HCT116 (cell line): Measurements from ENCODE around the gene TRIP10. TPM values are rescaled to one million over a fixed set of nuclear protein-coding genes. Genes with fewer than 3 reads are reported as not detected.
A peak's percentile ranks its signal among the peaks of the same experiment; 100 is the strongest.
"Not testable (repeated sequence)": the region's sequence is repeated elsewhere in the genome, so short reads cannot be mapped to it uniquely, and the experiment has no call there.

Experiments
- ATAC-seq: fragments of 200-7000 bp; cut with Tn5 transposase; 2 replicates; pipeline ENCODE4 v1.9.1; 2020; ENCODE audit warnings: mild to moderate bottlenecking, moderate library complexity
- BruUV-seq: library from RNA; stranded (reverse); fragments of 400-500 nt; replicated peaks from 2 replicates; lab custom pipeline; 2021; lab: Mats Ljungman, UMichigan
- CTCF ChIA-PET: fragments of 300-600 bp; sonication (Branson Sonifier 250); formaldehyde crosslinking; loops from one replicate; lab custom pipeline; 2021; ENCODE audit warnings: antibody characterized with exemption; lab: Charles Lee
- POLR2A ChIA-PET: fragments of 300-600, 350-600 bp; sonication (Branson Sonifier 250); formaldehyde crosslinking; loops from one replicate; lab custom pipeline; 2021; ENCODE audit warnings: antibody characterized with exemption; lab: Charles Lee
- RAD21 ChIA-PET, 2 experiments: fragments of 300-600 bp; sonication (Branson Sonifier 250); formaldehyde crosslinking; loops; one replicate each; lab custom pipeline; 2023; ENCODE audit warnings: low total read pairs in 2 of 2; ENCODE audit not compliant: uncharacterized antibody in 2 of 2, unreplicated experiment in 2 of 2, low non-redundant PET in 1 of 2; lab: Charles Lee
- DNase-seq: peaks from one replicate; pipeline ENCODE4 v3.0.0-alpha.2; 2010; ENCODE audit warnings: low read depth, low spot score
- H2AFZ ChIP-seq: fragments of 200-600 bp; shearing (Covaris generic), sonication (generic); 2 replicates; pipeline ENCODE4 v1.6.1; 2017; ENCODE audit warnings: low read depth, mixed run types, mixed read lengths, antibody characterized with exemption, low read length; ENCODE audit not compliant: poor library complexity, severe bottlenecking
- H3K27ac ChIP-seq: 2 replicates; pipeline ENCODE4 v1.5.1; 2012; ENCODE audit warnings: low read depth, low read length
- H3K27me3 ChIP-seq: fragments of 200-600 bp; sonication (generic); 2 replicates; pipeline ENCODE4 v1.6.1; 2016; ENCODE audit warnings: mixed run types, low read length, mixed read lengths; ENCODE audit not compliant: insufficient read depth
- H3K36me3 ChIP-seq, 2 experiments: fragments of 200-500 bp in 1 of 2; fragments of 200-600 bp in 1 of 2; sonication (Bioruptor generic) in 1 of 2; sonication (generic) in 1 of 2; 2 replicates each; pipeline versions ENCODE4 v1.5.1 to v1.6.1; 2014 to 2016; ENCODE audit warnings: low read length in 2 of 2, inconsistent platforms in 1 of 2, mixed read lengths in 1 of 2, mixed run types in 1 of 2; ENCODE audit not compliant: insufficient read depth in 2 of 2, control insufficient read depth in 1 of 2
- H3K4me1 ChIP-seq, 2 experiments: fragments of 200-600 bp in 1 of 2; sonication (generic) in 1 of 2; 2 replicates each; pipeline versions ENCODE4 v1.5.1 to v1.6.1; 2012 to 2017; ENCODE audit warnings: low read length in 2 of 2, inconsistent platforms in 1 of 2, mild to moderate bottlenecking in 1 of 2, mixed read lengths in 1 of 2, mixed run types in 1 of 2, moderate library complexity in 1 of 2; ENCODE audit not compliant: insufficient read depth in 2 of 2, control insufficient read depth in 1 of 2
- H3K4me2 ChIP-seq: fragments of 200-600 bp; sonication (generic); 2 replicates; pipeline ENCODE4 v1.6.1; 2017; ENCODE audit warnings: mixed run types, low read length, mixed read lengths
- H3K4me3 ChIP-seq, 2 experiments: fragments of 200-600 bp in 1 of 2; sonication (generic) in 1 of 2; replicated peaks in 1 of 2; 2 replicates each; pipeline ENCODE4 v1.5.1; 2011 to 2016; ENCODE audit warnings: low read length in 2 of 2, control low read depth in 1 of 2, low read depth in 1 of 2, mild to moderate bottlenecking in 1 of 2, mixed read lengths in 1 of 2, mixed run types in 1 of 2
- H3K79me2 ChIP-seq: fragments of 200-600 bp; sonication (generic); 2 replicates; pipeline ENCODE4 v1.6.1; 2017; ENCODE audit warnings: mild to moderate bottlenecking, mixed run types, low read length, moderate library complexity, mixed read lengths; ENCODE audit not compliant: insufficient read depth
- H3K9ac ChIP-seq: fragments of 200-600 bp; sonication (generic); 2 replicates; pipeline ENCODE4 v1.6.1; 2016; ENCODE audit warnings: low read length, mixed read lengths
- H3K9me2 ChIP-seq: fragments of 200-600 bp; sonication (generic), shearing (Covaris generic); 2 replicates; pipeline ENCODE4 v1.6.1; 2017; ENCODE audit warnings: mixed run types, mild to moderate bottlenecking, moderate library complexity; ENCODE audit not compliant: insufficient read depth
- H3K9me3 ChIP-seq, 2 experiments: fragments of 200-500 bp in 1 of 2; fragments of 200-600 bp in 1 of 2; sonication (Bioruptor generic) in 1 of 2; sonication (generic) in 1 of 2; 2 replicates each; pipeline ENCODE4 v1.6.1; 2014 to 2017; ENCODE audit warnings: low read length in 2 of 2, mixed read lengths in 2 of 2, inconsistent platforms in 1 of 2, low read depth in 1 of 2, mild to moderate bottlenecking in 1 of 2, mixed run types in 1 of 2, moderate library complexity in 1 of 2; ENCODE audit not compliant: control insufficient read depth in 1 of 2, insufficient read depth in 1 of 2
- H4K20me1 ChIP-seq: fragments of 200-600 bp; sonication (generic), shearing (Covaris generic); 2 replicates; pipeline ENCODE4 v1.6.1; 2017; ENCODE audit warnings: mixed run types, mild to moderate bottlenecking, moderate library complexity; ENCODE audit not compliant: insufficient read depth
- SP1 ChIP-seq: IDR thresholded peaks from 2 replicates; pipeline ENCODE4 v1.6.1; 2012; ENCODE audit warnings: low read depth
- ZFX ChIP-seq: fragments of 450-650 bp; IDR thresholded peaks from 2 replicates; pipeline ENCODE4 v1.6.1; 2017
- intact Hi-C: fragments of 100-400 bp; cut with micrococcal nuclease; formaldehyde crosslinking; loops from 2 replicates; pipeline ENCODE4 v1.10.0; 2022
- total RNA-seq: library from RNA; stranded (reverse); gene quantifications from one replicate; pipeline ENCODE4 v1.2.1, GENCODE V29; 2021; ENCODE audit not compliant: unreplicated experiment

TRIP10 gene
- total RNA-seq, 1 experiment from 2014 or later = 111 TPM

DNA sequence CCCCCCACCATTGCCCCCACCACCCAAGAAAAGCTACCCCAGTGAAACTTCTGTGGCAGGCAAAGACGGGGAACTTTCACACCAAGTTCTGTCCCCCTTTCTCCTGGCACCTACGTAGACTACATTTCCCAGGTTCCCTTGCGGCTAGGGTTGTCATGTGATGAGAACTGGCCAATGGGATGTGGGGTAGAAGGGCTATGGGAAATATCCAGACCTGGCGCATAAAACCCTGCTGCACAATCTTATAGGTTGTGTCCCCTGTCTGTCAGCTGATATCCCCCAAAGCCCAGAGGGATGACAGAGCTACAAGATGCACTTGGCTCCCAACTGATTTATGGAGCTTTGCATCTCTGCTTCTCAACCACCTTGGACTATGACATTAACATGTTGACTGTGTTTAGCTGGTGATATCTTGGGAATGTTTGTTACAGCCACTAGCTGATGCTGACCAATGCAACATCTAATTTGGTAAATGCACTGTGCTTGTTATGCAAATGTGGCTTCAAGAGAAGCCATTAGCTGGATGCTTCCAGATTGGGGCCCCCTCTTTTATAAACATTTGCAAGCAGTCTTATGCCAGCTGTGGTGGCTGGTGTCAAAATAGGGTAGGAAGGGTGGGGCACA is 21.7 kb downstream of the TRIP10 start:
- ChIA-PET RAD21 (no interaction called here), CTCF (no interaction called here), POLR2A (no interaction called here)
- no peak overlapping the region for H2AFZ ChIP-seq
- no peaks in the 10 kb centered on the region for H3K27me3 ChIP-seq
- no peak overlapping the region for H3K27ac ChIP-seq
- no peaks in the 10 kb centered on the region for H3K9me2 ChIP-seq
- no TSS peak for BruUV-seq
- no peaks in the 10 kb centered on the region for H4K20me1 ChIP-seq
- H3K4me3 ChIP-seq = no peak overlapping the region
- no peaks in the 10 kb centered on the region for H3K9me3 ChIP-seq
- H3K79me2 ChIP-seq = peaks cover 58% of the 10 kb centered on the region
- intact Hi-C loops = no loop called here
- DNase-seq = no peak
- no peak overlapping the region for H3K4me2 ChIP-seq
- peak; percentile 49 for ATAC-seq
- no peak overlapping the region for H3K9ac ChIP-seq
- peaks cover 7 to 29% of the 10 kb centered on the region in 2 experiments; a peak in 2 of 4 replicates for H3K36me3 ChIP-seq
- H3K4me1 ChIP-seq = peaks cover 27 to 34% of the 10 kb centered on the region in 2 experiments
- no peak for TF ChIP-seq ZFX
- TF ChIP-seq SP1 = peak; percentile 23; the same call in 1 of the 2 replicates

- BruUV-seq, H3K27me3 ChIP-seq, ATAC-seq, H4K20me1 ChIP-seq, H3K4me2 ChIP-seq, H3K4me3 ChIP-seq, DNase-seq, H3K9me2 ChIP-seq, H3K9me3 ChIP-seq, H2AFZ ChIP-seq, H3K9ac ChIP-seq, CTCF ChIA-PET, RAD21 ChIA-PET, intact Hi-C loops, POLR2A ChIA-PET: not testable (repeated sequence)
- H3K4me1 ChIP-seq = peaks cover 27 to 38% of the 10 kb centered on the region in 2 experiments
- H3K36me3 ChIP-seq = peaks cover 7 to 29% of the 10 kb centered on the region in 2 experiments; a peak in 2 of 4 replicates
- peaks cover 69% of the 10 kb centered on the region for H3K79me2 ChIP-seq
- 0 out of 2 replicates have a peak overlapping the region, but pooled peaks have one; percentile 19 for H3K27ac ChIP-seq
Measured at GRCh38 chr19:6762253-6762797, 22.8 kb downstream of the TRIP10 start.
